ENCODE data around the gene SLC25A25.
"Not testable (repeated sequence)": the region's sequence is repeated elsewhere in the genome, so short reads cannot be mapped to it uniquely, and the experiment has no call there.

Gene SLC25A25

GRCh38 chr9:128108269-128109049 is 40.4 kb downstream of the SLC25A25 start:
- Histone ChIP-seq H3K27me3 (replicated peaks; ENCODE audit: control insufficient read depth, insufficient read depth, low read length, poor library complexity, severe bottlenecking) (no peaks in the 10 kb centered on the region), H3K27ac (ENCODE audit: insufficient read depth, low read length, poor library complexity, severe bottlenecking) (no peak overlapping the region), H3K4me1 (ENCODE audit: control insufficient read depth, insufficient read depth, low read length, poor library complexity, severe bottlenecking) (peaks cover 2% of the 10 kb centered on the region), H3K36me3 (ENCODE audit: control insufficient read depth, insufficient read depth, low read length) (peaks cover 53% of the 10 kb centered on the region), H3K9me3 (ENCODE audit: control insufficient read depth, low read length) (no peaks in the 10 kb centered on the region), H3K4me3 (ENCODE audit: insufficient read depth, low read depth, low read length, poor library complexity, severe bottlenecking) (no peak overlapping the region)
- no peak for DNase-seq

- H3K36me3 ChIP-seq (ENCODE audit: control insufficient read depth, insufficient read depth, low read length) = peaks cover 54% of the 10 kb centered on the region
- H3K4me3 ChIP-seq (ENCODE audit: insufficient read depth, low read depth, low read length, poor library complexity, severe bottlenecking) = no peak overlapping the region
- no peaks in the 10 kb centered on the region for H3K9me3 ChIP-seq (ENCODE audit: control insufficient read depth, low read length)
- H3K4me1 ChIP-seq (ENCODE audit: control insufficient read depth, insufficient read depth, low read length, poor library complexity, severe bottlenecking) = no peaks in the 10 kb centered on the region
- no peaks in the 10 kb centered on the region for H3K27me3 ChIP-seq (replicated peaks; ENCODE audit: control insufficient read depth, insufficient read depth, low read length, poor library complexity, severe bottlenecking)
- no peak overlapping the region for H3K27ac ChIP-seq (ENCODE audit: insufficient read depth, low read length, poor library complexity, severe bottlenecking)
- no peak for DNase-seq
These were observed 41.1 kb downstream of the SLC25A25 start for GRCh38 chr9:128109050-128109709.

GRCh38 chr9:128111726-128112125 is 43.7 kb downstream of the SLC25A25 start:
- not testable (repeated sequence) for DNase-seq; H3K4me3 ChIP-seq (ENCODE audit: insufficient read depth, low read depth, low read length, poor library complexity, severe bottlenecking); H3K27ac ChIP-seq (ENCODE audit: insufficient read depth, low read length, poor library complexity, severe bottlenecking); H3K4me1 ChIP-seq (ENCODE audit: control insufficient read depth, insufficient read depth, low read length, poor library complexity, severe bottlenecking); H3K9me3 ChIP-seq (ENCODE audit: control insufficient read depth, low read length); H3K27me3 ChIP-seq (replicated peaks; ENCODE audit: control insufficient read depth, insufficient read depth, low read length, poor library complexity, severe bottlenecking)
- peaks cover 42% of the 10 kb centered on the region for H3K36me3 ChIP-seq (ENCODE audit: control insufficient read depth, insufficient read depth, low read length)

GRCh38 chr9:128113526-128114325 is 45.7 kb downstream of the SLC25A25 start:
- no peak overlapping the region for H3K4me3 ChIP-seq (ENCODE audit: insufficient read depth, low read depth, low read length, poor library complexity, severe bottlenecking)
- H3K9me3 ChIP-seq (ENCODE audit: control insufficient read depth, low read length) = no peaks in the 10 kb centered on the region
- H3K4me1 ChIP-seq (ENCODE audit: control insufficient read depth, insufficient read depth, low read length, poor library complexity, severe bottlenecking) = peaks cover 5% of the 10 kb centered on the region
- no peaks in the 10 kb centered on the region for H3K27me3 ChIP-seq (replicated peaks; ENCODE audit: control insufficient read depth, insufficient read depth, low read length, poor library complexity, severe bottlenecking)
- no peak for DNase-seq
- no peak overlapping the region for H3K27ac ChIP-seq (ENCODE audit: insufficient read depth, low read length, poor library complexity, severe bottlenecking)
- peaks cover 22% of the 10 kb centered on the region for H3K36me3 ChIP-seq (ENCODE audit: control insufficient read depth, insufficient read depth, low read length)

- Histone ChIP-seq H3K4me1 (ENCODE audit: control insufficient read depth, insufficient read depth, low read length, poor library complexity, severe bottlenecking) (peaks cover 5% of the 10 kb centered on the region), H3K27ac (ENCODE audit: insufficient read depth, low read length, poor library complexity, severe bottlenecking) (no peak overlapping the region), H3K9me3 (ENCODE audit: control insufficient read depth, low read length) (no peaks in the 10 kb centered on the region), H3K27me3 (replicated peaks; ENCODE audit: control insufficient read depth, insufficient read depth, low read length, poor library complexity, severe bottlenecking) (no peaks in the 10 kb centered on the region), H3K4me3 (ENCODE audit: insufficient read depth, low read depth, low read length, poor library complexity, severe bottlenecking) (no peak overlapping the region), H3K36me3 (ENCODE audit: control insufficient read depth, insufficient read depth, low read length) (peaks cover 16% of the 10 kb centered on the region)
- DNase-seq = no peak
These were observed 46.5 kb downstream of the SLC25A25 start for GRCh38 chr9:128114326-128115186.

- no peak overlapping the region for H3K27ac ChIP-seq (ENCODE audit: insufficient read depth, low read length, poor library complexity, severe bottlenecking)
These were observed 47.4 kb downstream of the SLC25A25 start for GRCh38 chr9:128115187-128116103.

GRCh38 chr9:128116104-128117083 is 48.4 kb downstream of the SLC25A25 start:
- H3K4me3 ChIP-seq (ENCODE audit: insufficient read depth, low read depth, low read length, poor library complexity, severe bottlenecking) = no peak overlapping the region
- no peaks in the 10 kb centered on the region for H3K9me3 ChIP-seq (ENCODE audit: control insufficient read depth, low read length)
- no peak overlapping the region for H3K27ac ChIP-seq (ENCODE audit: insufficient read depth, low read length, poor library complexity, severe bottlenecking)

More at GRCh38 chr9:128115187-128116103, 47.4 kb downstream of the SLC25A25 start:
- DNase-seq = no peak
- H3K27me3 ChIP-seq (replicated peaks; ENCODE audit: control insufficient read depth, insufficient read depth, low read length, poor library complexity, severe bottlenecking) = no peaks in the 10 kb centered on the region
- H3K4me1 ChIP-seq (ENCODE audit: control insufficient read depth, insufficient read depth, low read length, poor library complexity, severe bottlenecking) = peaks cover 5% of the 10 kb centered on the region
- H3K36me3 ChIP-seq (ENCODE audit: control insufficient read depth, insufficient read depth, low read length) = peaks cover 16% of the 10 kb centered on the region
- no peak overlapping the region for H3K4me3 ChIP-seq (ENCODE audit: insufficient read depth, low read depth, low read length, poor library complexity, severe bottlenecking)
- H3K9me3 ChIP-seq (ENCODE audit: control insufficient read depth, low read length) = no peaks in the 10 kb centered on the region

More at GRCh38 chr9:128116104-128117083, 48.4 kb downstream of the SLC25A25 start:
- Histone ChIP-seq H3K27me3 (replicated peaks; ENCODE audit: control insufficient read depth, insufficient read depth, low read length, poor library complexity, severe bottlenecking) (no peaks in the 10 kb centered on the region), H3K4me1 (ENCODE audit: control insufficient read depth, insufficient read depth, low read length, poor library complexity, severe bottlenecking) (peaks cover 5% of the 10 kb centered on the region), H3K36me3 (ENCODE audit: control insufficient read depth, insufficient read depth, low read length) (peaks cover 17% of the 10 kb centered on the region)
- DNase-seq = no peak
